ENCODE results near the gene ITFG2.

DNA sequence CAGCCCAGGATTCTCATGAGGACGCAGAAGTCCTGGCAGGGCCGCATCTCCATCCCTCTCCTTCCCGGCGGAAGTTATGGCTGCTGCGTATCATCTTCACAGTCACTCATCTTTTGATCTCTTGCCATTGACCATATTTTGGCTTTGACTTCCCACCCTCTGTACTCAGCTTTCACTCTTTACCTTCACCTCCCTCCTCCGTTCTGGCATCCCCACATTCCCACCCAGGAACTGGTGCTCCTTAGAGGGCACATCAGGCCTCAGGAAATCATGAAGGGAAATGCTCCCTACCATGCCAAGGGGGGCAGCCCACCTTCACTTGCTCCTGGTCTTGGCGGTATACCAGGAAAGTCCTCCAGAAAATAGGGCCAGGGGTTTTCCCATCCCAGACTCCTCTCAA lies 43.1 kb downstream of the ITFG2 start:
- TF ChIP-seq POLR2A (IDR thresholded peaks at IDR 0.05), result no peak
- no peak for TF ChIP-seq CTCF (IDR thresholded peaks at IDR 0.05)

All from lower leg skin (tissue), 3 donors.